GM12878 (cell line): ENCODE measurements around the gene SEC11A. TPM values are rescaled to one million over a fixed set of nuclear protein-coding genes. Genes with fewer than 3 reads are reported as not detected.
A peak's percentile ranks its signal among the peaks of the same experiment; 100 is the strongest.

Experiments used
- ATAC-seq: fragments of 200-7000 bp; cut with Tn5 transposase; 3 replicates; pipeline ENCODE4 v1.9.1; 2020; ENCODE audit warnings: mild to moderate bottlenecking, moderate library complexity
- BruUV-seq: library from RNA; stranded (reverse); fragments of 400-500 nt; replicated peaks from 2 replicates; lab custom pipeline; 2021; lab: Mats Ljungman, UMichigan
- CTCF ChIA-PET: fragments of 300-600 bp; sonication (Branson Sonifier 250); formaldehyde crosslinking; extraction: SDS; loops from one replicate; lab custom pipeline; 2021; ENCODE audit warnings: inconsistent platforms; lab: Yijun Ruan, JAX
- POLR2A ChIA-PET: fragments of 350-600 bp; formaldehyde crosslinking; extraction: SDS; loops from one replicate; lab custom pipeline; 2021; ENCODE audit warnings: inconsistent platforms; lab: Charles Lee
- RAD21 ChIA-PET: fragments of 300-600 bp; sonication (Branson Sonifier 250); formaldehyde crosslinking; loops from one replicate; lab custom pipeline; 2023; ENCODE audit warnings: antibody characterized with exemption; ENCODE audit not compliant: unreplicated experiment; lab: Charles Lee
- SMC1A ChIA-PET: fragments of 300-600 bp; sonication (Branson Sonifier 250); formaldehyde crosslinking; loops from one replicate; lab custom pipeline; 2023; ENCODE audit not compliant: unreplicated experiment, uncharacterized antibody; lab: Charles Lee
- DNase-seq: peaks from one replicate; pipeline ENCODE4 v3.0.0-alpha.2; 2011; ENCODE audit warnings: low read depth, low spot score
- FAIRE-seq: peaks from 3 replicates; lab custom pipeline; 2011; peaks lifted over from hg19 to GRCh38; lab: Jason Lieb, UNC
- H2AFZ ChIP-seq: 2 replicates; pipeline ENCODE4 v1.6.0; 2011; ENCODE audit warnings: low read depth, low read length, control low read depth; ENCODE audit not compliant: control insufficient read depth
- H3K27ac ChIP-seq: 2 replicates; pipeline ENCODE4 v1.5.1; 2011; ENCODE audit warnings: control low read depth; ENCODE audit not compliant: control insufficient read depth, insufficient read depth
- H3K27me3 ChIP-seq, 2 experiments: replicated peaks in 1 of 2; 2 replicates each; pipeline versions ENCODE4 v1.6.0 to v1.6.1; 2011; ENCODE audit warnings: low read length in 1 of 2; ENCODE audit not compliant: control insufficient read depth in 2 of 2, insufficient read depth in 2 of 2
- H3K36me3 ChIP-seq, 2 experiments: 2 replicates each; pipeline ENCODE4 v1.5.1; 2011; ENCODE audit warnings: low read length in 1 of 2; ENCODE audit not compliant: control insufficient read depth in 2 of 2, insufficient read depth in 2 of 2
- H3K4me1 ChIP-seq: 2 replicates; pipeline ENCODE4 v1.6.1; 2011; ENCODE audit warnings: mild to moderate bottlenecking, low read length, moderate library complexity, mixed read lengths; ENCODE audit not compliant: control insufficient read depth, insufficient read depth
- H3K4me2 ChIP-seq: 2 replicates; pipeline ENCODE4 v1.6.0; 2011; ENCODE audit warnings: control low read depth; ENCODE audit not compliant: control insufficient read depth, insufficient read depth
- H3K4me3 ChIP-seq: fragments of 200-600 bp; sonication (generic); 2 replicates; pipeline ENCODE4 v1.5.1; 2016
- H3K79me2 ChIP-seq: 2 replicates; pipeline ENCODE4 v1.6.0; 2011; ENCODE audit warnings: low read length; ENCODE audit not compliant: control insufficient read depth, insufficient read depth
- H3K9ac ChIP-seq: 2 replicates; pipeline ENCODE4 v1.8.0; 2011; ENCODE audit warnings: low read length, control low read depth, mixed read lengths; ENCODE audit not compliant: control insufficient read depth, insufficient read depth
- H3K9me3 ChIP-seq: replicated peaks from 3 replicates; pipeline ENCODE4 v1.5.1; 2011; ENCODE audit warnings: mild to moderate bottlenecking, low read length; ENCODE audit not compliant: control insufficient read depth, insufficient read depth
- H4K20me1 ChIP-seq: 2 replicates; pipeline ENCODE4 v1.6.0; 2011; ENCODE audit not compliant: control insufficient read depth, insufficient read depth
- CEBPZ ChIP-seq: fragments of 150-350 bp; IDR thresholded peaks from 2 replicates; pipeline ENCODE4 v1.6.1; 2016; ENCODE audit warnings: low read depth, low read length
- POLR2AphosphoS5 ChIP-seq: IDR thresholded peaks from 2 replicates; pipeline ENCODE4 v1.6.1; 2011; ENCODE audit warnings: mild to moderate bottlenecking, low read length, inconsistent platforms
- RELB ChIP-seq: fragments of 450-650 bp; IDR thresholded peaks from 2 replicates; pipeline ENCODE4 v1.6.1; 2017; ENCODE audit warnings: low read depth, mild to moderate bottlenecking, moderate library complexity
- TARDBP ChIP-seq: IDR thresholded peaks from 2 replicates; pipeline ENCODE4 v1.6.1; 2016; ENCODE audit warnings: borderline replicate concordance
- TCF12 ChIP-seq: IDR thresholded peaks from 2 replicates; pipeline ENCODE4 v1.6.1; 2011; ENCODE audit warnings: low read depth, mild to moderate bottlenecking, low read length
- ZNF687 ChIP-seq: fragments of 450-650 bp; IDR thresholded peaks from 2 replicates; pipeline ENCODE4 v1.6.1; 2017; ENCODE audit warnings: mild to moderate bottlenecking, moderate library complexity
- WGBS: methylation state at CpG from one replicate; pipeline ENCODE4 v1.1.6; 2016; ENCODE audit warnings: low lambda C conversion rate; ENCODE audit not compliant: insufficient replicate concordance, insufficient coverage; ENCODE audit errors: missing lambda C conversion rate; 5-methylcytosine and 5-hydroxymethylcytosine counted together
- in situ Hi-C: fragments of 300-500 bp; cut with MboI; formaldehyde crosslinking; loops from 9 replicates; pipeline ENCODE4 v1.14.3; 2018; ENCODE audit warnings: mixed read lengths
- intact Hi-C: fragments of 100-400 bp; cut with micrococcal nuclease; formaldehyde crosslinking; loops from one replicate; pipeline ENCODE4 v1.14.2; 2022; ENCODE audit not compliant: unreplicated experiment
- polyA plus RNA-seq, 11 experiments: library from polyadenylated mRNA; depleted of rRNA in 4 of 11; unstranded in 6 of 11; stranded (reverse) in 5 of 11; fragments of >200 nt; fragmentation: Nextera tagmentation in 4 of 11; fragmentation: Illumina TruSeq in 1 of 11; extraction: Ambion mirVana in 4 of 11; extraction: Trizol in 1 of 11; gene quantifications; 1 replicate in 1 of 11; 2 replicates in 10 of 11; pipeline versions ENCODE4 v1.2.1 to v1.2.3, GENCODE V29; 2011 to 2016; ENCODE audit warnings: inconsistent platforms in 2 of 11, missing spikeins in 2 of 11, low read depth in 1 of 11
- total RNA-seq, 4 experiments: library from RNA; depleted of rRNA in 3 of 4; stranded (reverse); fragments of >200 nt in 3 of 4; fragmentation: Illumina TruSeq in 1 of 4; extraction: Trizol in 1 of 4; gene quantifications; 2 replicates each; pipeline versions ENCODE4 v1.2.1 to v1.2.3, GENCODE V29; 2013 to 2021

The SEC11A gene
- total and polyA plus RNA-seq, 10 of the 15 experiments (the other 5 are each of a cell fraction or from before 2014, with no cell fraction given): 99.2 to 159 (median 143) TPM

GRCh38 chr15:84714821-84715220, 1.1 kb downstream of the SEC11A start:
- H3K4me2 ChIP-seq: peak overlapping the region; percentile 87
- peak overlapping the region; percentile 70 for H3K4me3 ChIP-seq
- no peaks in the 10 kb centered on the region for H3K27me3 ChIP-seq
- H3K79me2 ChIP-seq: peaks cover 51% of the 10 kb centered on the region
- no peaks in the 10 kb centered on the region for H4K20me1 ChIP-seq
- FAIRE-seq: peak; percentile 18
- H3K9ac ChIP-seq: peak overlapping the region; percentile 97
- DNase-seq: no peak
- H3K4me1 ChIP-seq: peaks cover 20% of the 10 kb centered on the region
- H3K36me3 ChIP-seq: peaks cover 0 to 9% of the 10 kb centered on the region in 2 experiments; a peak in 3 of 4 replicates
- intact Hi-C loops: loop anchor here (1.0 kb wide), 1 partner anchor 61 kb away; the partner anchor contains the start of gene WDR73
- H3K9me3 ChIP-seq: peaks cover 8% of the 10 kb centered on the region; the same call in 2 of the 3 replicates
- TF ChIP-seq ZNF687: no peak
- TF ChIP-seq CEBPZ: no peak
- TF ChIP-seq RELB: no peak
- TF ChIP-seq TARDBP: no peak
- TF ChIP-seq POLR2AphosphoS5: no peak
- no peak for TF ChIP-seq TCF12
- TF ChIP-seq, all 136 proteins: peak for 0
- in situ Hi-C loops: no loop called here
- CTCF ChIA-PET: interaction anchor here (0.9 to 5.2 kb wide), 5 partner anchors 19 to 214 kb away, joined by 3 to 35 read pairs (median 3); no protein-coding TSS in a partner anchor
- POLR2A ChIA-PET: interaction anchor here (0.5 to 4.1 kb wide), 6 partner anchors 14 to 83 kb away, joined by 3 to 27 read pairs (median 5); no protein-coding TSS in a partner anchor
- RAD21 ChIA-PET: interaction anchor here (0.6 to 5.7 kb wide), 7 partner anchors 20 to 213 kb away, joined by 3 to 53 read pairs (median 4); no protein-coding TSS in a partner anchor
- no TSS peak for BruUV-seq
- ATAC-seq: no peak
- H3K27ac ChIP-seq: peak overlapping the region; percentile 87; the same call in 1 of the 2 replicates
- 56% methylated on average over 3 of the region's 3 CpGs for WGBS
- SMC1A ChIA-PET: interaction anchor here (0.8 to 5.7 kb wide), 8 partner anchors 17 to 1048 kb away, joined by 3 to 60 read pairs (median 4); no protein-coding TSS in a partner anchor
- H2AFZ ChIP-seq: no peak overlapping the region
